ENCODE results near the gene CYSLTR2.

The CYSLTR2 gene

DNA sequence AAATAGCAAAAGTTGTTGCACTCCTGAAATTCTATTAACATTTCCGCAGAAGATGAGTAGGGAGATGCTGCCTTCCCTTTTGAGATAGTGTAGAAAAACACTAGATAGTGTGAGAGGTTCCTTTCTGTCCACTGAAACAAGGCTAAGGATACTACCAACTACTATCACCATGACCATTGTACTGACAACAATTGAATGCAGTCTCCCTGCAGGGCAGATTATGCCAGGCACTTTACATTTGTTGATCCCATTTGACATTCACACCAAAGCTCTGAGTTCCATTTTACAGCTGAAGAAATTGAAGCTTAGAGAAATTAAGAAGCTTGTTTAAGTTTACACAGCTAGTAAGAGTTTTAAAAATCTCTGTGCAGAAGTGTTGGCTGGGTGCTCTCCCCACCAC, 55.0 kb downstream of the CYSLTR2 start:
- DNase-seq: no peak

DNA sequence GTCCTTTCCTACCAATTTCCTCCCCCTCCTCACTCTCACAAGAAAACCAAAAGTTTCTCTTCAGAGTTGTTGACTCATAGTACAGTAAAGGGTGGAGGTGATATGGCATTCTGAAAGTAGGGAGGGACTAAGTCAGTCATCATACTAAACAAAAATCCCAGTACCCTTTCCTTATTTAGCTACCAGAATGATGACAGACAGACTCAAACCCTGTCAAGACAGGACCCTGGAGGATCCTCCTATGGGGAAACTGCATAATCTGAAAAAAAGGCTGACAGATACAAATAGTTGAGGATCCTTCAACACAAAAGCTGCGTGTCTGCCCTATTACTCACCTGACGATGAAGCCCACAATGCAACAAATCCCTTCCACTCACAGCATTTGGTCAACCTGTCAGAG, 55.5 kb downstream of the CYSLTR2 start:
- no peak for DNase-seq

DNA sequence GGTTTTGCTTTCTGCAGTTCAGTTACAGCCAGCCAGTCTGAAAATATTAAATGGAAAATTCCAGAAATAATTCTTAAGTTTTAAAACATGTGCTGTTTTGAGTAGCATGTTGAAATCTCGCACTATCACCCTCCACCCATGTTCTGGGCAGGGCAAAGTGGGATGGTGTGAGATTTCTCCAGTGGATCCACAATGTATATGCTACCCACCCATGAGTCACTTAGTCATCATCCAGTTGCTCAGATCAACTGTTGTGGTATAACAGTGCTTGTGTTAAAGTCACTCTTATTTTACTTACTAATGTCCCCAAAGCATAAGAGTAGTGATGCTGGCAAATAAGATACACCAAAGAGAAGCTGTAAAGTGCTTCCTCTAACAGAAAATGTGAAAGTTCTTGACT, 56.4 kb downstream of the CYSLTR2 start:
- no peak for DNase-seq

DNA sequence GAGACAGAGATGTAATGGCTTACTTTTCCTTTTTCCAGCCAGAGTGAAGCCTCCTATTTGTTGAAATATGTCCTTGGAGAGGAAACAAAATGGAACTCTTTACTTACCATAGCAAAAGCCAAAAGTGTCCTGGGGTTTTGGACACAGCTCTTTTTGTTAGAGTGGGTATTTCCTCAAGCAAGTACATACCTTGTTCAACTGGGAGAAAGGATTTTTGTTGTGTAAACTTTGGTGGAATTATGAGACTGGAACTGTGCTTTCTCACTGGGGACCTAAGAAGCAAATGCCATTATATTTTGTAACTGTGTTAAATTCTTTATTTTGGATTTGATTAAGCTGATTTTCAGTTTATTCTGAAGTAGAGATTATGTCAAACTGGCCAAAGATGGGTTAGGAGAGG, 58.4 kb downstream of the CYSLTR2 start:
- no peak for DNase-seq

DNA sequence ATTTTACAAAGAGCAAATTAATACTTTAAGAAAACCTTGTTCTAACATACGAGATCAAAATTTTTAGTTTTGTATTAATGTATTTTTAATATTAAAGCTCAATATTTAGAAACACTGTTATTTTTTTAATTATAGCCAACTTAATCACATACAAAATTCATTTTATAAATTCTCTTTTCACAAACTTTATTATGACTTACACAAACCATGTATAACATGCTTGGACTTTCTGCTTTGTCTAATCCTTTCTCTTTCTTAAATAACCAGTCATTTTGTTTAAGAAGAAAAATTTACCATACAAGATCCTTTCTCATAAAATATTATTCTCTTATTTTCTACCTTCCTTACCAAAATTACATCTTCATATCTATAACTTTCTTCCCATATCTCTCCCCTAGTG, 62.2 kb downstream of the CYSLTR2 start:
- no peak for DNase-seq

DNA sequence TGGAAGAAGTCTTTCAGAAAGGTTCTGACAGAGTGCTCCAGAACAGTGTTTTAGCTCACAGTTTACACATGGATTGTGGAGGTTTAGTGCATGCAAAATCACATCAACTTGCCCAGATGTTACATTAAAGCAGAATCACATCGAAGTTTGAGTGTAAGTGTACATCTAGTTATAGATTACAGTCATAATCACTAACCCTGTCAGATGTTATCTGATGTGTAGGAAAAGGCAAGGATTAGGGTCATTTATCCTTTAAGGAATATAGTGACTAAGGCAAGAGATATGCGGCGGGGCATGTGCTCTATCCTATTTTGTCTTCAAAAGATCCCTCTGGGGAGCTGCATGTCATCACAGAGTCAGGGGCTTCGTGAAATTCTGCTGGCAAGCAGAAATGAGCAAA, 66.9 kb downstream of the CYSLTR2 start:
- no peak for DNase-seq

DNA sequence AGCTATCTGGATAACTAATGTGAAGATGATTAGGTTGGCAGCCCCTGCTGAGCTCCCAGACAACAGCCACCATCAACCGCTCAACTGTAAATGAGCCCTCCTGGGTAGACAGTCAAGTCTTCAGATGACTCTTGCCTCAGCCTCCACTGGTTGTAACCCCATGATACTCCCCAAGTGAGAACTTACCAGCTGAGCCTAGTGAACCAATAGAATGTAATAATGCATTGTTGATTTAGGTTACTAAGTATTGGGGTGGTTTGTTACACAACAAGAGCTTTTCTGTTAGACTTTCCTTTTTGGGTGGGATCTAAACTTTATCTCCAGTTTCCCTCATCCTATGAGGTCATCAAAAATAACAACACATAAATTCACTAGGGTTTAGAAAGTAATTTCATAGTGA, 69.4 kb downstream of the CYSLTR2 start:
- DNase-seq: no peak

DNA sequence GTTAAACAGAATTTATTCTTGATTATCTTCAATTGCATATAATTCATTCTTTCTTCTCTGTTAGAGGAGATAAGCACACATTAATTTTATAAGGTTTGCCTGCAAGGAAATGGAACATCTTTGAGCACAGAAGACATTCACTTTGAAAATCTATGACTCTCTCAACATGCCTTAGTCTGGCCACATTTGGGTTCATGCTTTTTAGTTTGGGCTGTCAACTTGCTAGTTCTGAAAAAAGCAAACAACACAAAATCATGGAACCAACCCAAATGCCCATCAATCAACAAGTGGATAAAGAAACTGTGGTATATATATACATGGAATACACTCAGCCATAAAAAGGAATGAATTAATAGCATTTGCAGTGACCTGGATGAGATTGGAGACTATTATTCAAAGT, 71.5 kb downstream of the CYSLTR2 start:
- DNase-seq: no peak

DNA sequence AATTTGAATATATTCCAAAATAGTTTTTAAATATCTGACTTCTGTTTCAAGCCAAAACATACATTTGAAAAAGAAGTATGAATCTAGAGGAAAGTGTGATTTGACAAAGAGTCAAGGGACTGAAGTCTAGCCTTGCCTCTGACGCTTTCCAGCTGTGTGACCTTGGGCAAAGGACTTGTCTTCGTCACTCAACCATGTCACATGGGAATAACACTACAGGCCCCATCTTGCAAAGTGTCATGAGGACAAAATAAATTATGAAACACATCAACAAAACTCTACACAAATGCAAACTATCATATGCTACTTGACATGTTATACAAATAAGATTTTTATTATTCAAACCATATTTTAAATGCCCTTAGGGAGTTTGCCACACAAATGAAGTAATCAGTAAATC, 73.0 kb downstream of the CYSLTR2 start:
- DNase-seq: no peak

DNA sequence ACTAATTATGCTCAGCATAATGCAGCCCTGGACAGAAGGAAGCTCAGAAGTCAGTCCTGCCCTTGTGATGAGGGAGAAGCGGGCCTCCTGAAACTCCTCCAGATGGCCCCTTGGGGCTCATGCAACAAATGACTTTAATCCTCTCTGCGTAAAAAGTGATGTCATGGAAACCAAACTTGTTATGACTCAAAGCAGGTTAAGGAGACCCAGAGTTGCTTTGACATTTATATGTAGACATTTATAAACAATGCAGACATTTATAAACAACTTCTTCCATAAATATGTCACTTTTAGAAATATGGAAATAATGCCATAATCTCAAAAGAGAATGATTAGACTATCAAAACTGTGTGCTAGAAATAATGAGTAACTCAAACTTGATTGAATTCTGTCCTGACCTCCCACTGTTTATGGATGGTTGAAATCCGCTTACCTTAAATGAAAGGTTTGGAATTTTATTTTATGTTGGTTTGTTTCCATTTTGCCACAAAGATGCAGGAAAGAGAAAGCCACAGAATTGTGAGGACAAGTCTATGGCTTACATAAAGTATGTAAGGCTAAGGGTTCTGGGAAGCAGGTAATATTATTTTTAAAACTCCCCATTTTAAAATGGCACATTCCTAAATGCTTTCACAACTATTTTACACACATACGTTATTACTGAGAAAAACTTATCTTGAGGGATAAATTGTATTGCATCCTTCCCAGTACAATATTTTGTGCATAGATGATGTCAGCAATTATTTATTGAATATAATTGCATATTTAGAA, 73.7 kb downstream of the CYSLTR2 start:
- DNase-seq: no peak

DNA sequence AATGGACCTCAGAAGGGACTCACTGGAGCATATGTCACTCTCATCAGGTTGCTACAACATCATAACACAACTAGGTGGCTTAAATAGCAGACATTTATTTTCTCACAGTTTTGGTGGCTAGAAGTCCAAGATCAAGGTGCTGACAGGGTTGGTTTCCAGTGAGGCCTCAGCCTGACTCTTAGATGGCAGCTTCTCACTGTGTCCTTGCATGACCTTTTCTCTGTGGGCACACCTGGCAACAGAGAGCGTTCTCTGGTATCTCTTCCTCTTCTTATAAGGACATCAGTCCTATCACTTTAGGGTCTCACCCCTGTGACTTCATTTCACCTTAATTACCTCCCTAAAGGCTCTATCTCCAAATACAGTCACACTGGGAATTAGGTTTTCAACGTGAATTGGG, 74.5 kb downstream of the CYSLTR2 start:
- no peak for DNase-seq

DNA sequence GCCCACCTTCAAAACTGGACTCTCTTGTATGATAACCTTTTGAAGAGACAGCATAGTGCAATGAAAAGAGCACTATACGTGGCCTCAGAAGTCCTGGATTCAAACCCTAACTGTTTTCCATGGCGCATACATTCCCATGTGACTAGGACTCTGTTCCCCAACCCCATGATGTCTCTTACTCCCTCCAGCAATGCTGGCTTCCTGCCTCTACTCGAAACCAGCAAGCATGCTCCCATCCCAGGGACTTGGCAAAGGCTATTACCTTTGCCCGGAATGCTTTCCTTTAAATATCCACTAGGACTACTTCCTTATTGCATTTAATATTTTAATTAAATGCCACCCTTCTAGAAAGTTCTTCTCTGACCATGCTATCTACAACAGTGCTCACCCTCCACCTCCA, 75.1 kb downstream of the CYSLTR2 start:
- DNase-seq: no peak

DNA sequence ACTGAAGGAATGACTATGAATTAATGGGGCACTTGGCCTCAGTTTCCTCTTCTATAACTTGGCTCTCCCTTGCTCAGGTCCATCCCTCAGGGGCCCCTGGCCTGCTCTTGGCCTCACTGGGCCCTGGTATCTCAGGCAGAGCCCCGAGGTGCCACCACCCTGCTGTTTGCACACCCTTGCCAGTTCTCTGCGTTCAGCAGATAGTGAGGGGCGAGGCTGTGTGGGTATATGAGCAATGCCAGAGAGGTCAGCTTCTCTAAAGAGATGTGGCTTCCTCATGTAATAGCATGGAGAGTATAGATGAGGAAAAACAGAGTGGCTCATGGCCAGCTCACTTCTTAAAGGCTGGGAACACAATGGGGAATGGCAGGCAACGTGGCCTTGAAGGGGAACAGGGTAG, 76.1 kb downstream of the CYSLTR2 start:
- DNase-seq: no peak

DNA sequence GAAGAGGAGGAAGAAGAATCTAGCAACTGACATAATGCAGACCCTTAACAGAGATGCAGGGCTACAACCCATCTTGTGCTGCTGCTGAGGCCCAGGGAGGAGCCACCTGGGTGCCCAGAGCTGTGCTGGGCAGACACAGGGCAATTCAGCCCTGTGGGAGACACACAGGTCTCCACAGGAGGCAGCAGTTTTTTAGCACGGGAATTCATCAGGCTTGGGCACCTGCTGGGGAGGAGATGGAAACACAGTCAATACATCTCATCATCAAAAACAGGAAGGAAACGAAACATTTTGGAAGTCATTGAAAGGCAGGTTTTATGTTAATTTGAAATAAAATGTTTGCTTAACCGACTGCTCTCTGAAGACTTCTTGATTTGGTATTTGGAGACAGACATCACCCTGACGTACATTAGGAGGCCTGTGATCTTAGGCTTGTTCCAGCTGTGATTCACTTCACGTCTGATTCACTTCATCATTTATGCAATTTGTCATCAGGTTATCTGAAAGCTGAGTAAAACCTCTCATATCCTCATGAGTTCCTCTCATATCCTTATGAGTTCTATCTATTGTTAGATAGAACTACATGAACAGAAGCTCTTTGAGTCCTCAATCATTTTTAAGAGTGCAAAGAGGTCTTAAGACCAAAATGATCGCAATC, 77.4 kb downstream of the CYSLTR2 start:
- DNase-seq: no peak

DNA sequence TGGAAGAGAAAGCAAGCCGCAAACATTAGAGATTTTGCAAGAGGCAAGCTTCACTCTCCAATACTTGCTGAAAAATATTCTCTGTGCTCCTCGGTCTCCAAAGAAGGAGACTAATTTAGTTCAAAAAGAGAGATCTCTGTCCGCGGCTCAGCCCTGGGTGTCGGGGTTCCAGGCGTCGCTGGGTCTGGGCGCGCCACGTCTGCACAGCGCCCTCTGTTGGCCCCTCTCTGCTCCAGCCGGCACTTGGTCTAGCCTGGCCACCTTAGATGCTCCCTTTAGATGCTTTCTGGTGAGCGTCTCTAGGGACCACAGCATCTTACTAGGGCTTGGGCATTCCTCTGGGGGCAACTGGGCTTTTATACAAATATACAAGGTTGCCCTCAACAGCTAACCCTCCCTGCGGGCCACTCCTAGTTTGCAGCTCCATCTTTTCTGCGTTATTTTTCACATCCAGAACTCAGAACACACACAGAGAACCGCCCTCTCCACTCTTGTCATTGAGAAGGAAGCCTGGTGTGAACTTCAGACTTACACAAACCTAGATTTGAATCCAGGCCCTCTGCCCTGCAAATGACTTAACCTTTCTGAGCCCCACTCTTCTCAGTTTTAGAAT, 78.3 kb downstream of the CYSLTR2 start:
- DNase-seq: peak; percentile 61

DNA sequence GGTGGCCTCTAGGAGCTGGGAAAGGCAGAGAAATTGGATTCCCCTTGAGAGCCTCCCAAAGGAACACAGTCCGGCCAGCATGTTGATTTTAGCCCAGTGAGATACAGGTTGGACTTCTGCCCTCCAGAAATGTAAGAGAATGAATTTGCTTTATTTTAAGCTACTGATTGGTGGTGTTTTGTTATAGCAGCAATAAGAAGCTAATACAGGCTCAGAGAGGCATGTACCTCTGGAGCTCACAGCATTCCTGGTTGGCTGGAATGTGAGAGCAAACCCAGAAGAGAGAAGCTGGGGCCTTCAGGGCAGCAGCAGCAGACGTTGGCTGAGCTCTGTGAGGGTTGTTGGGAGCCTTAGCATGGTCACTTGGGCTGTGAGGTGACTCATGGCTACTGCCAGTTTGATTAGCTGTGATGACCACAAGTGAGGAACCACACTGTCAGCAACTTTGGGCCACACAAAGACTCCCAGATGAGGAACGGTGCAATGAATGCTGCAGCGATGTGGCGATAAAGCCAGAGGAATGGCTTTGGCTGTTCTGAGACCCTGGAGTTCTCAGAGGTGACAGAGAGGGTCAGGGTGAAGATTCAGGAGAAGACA, 80.1 kb downstream of the CYSLTR2 start:
- DNase-seq: no peak

DNA sequence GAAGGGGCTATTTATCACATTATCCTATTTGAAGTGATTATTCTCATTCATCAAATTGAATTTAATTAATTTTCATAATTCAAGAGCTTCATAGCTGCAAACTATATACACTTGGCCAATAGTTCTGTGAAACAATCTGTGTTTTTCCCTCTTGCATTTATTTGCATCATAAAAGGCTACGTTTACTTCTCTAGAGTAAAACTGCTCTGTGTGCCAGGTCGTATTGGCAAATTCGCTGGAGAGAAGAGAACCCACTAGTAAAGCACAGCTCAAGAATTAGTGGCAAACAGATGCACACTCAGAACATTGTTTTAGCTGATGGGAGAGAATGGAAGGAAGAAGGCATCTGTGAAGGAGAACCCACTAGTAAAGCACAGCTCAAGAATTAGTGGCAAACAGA, 81.8 kb downstream of the CYSLTR2 start:
- no peak for DNase-seq

DNA sequence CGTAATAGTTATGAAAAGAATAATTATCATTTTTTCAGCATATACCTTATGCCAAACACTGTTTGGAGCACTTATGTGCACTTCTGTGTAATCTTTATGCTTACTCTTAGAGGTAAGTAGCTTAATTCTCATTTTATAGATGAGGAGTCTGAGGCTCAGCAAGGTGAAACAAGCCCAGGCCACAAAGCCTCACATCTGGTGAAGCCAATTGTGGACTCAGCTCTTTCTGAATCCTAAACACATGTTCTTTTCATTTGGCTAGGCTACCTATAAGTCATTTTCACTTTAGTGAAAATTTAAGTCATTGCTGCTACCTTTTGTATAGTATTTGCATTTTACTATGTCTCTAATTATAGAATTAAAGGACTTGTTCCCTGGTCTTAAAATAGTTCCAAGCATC, 84.0 kb downstream of the CYSLTR2 start:
- no peak for DNase-seq

DNA sequence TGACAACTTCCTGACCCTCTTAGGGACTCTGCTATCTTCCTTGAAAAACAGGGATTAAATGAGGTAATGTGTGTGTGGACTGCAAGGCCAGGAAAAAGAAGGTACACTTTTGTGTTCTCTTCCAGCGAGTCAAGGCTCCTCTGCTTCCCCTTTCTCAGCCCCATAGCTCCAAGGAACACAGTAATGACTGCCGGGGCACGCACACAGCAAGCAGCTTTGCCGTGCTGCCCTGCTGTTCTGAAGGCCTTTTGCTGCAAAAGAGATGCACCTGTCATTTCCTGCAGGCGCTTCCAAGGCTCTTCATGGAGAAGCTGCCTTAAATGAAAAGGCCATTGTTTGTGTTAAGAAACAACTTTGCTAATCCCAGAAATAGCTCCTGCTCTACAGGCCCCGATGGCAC, 84.6 kb downstream of the CYSLTR2 start:
- no peak for DNase-seq

DNA sequence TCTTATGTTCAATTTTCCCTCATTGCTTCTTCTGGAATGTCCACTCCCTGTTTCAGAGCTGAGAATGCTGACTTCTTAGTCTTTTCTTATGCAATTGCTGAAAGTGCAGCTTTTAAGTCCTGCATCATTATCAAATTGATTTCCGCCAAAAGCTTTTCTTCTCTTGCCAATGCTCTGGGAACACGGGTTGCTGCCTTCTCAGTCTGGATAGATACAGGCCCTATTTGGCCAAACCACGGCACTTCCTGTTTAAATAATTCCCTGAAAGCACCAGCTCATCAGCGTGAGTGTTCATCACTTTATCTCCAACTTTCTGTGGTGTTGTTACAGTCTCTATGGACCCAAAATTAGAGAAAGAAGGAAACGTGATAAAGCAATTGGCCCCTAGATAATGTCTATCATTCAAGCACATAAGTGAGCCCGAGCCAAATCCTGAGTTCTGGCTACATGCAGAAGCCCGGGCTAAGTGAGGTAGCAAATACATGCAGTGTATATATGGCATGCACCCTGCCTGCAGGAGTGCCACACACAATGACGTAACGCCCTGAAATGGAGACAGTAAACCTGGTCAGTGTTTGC, 85.7 kb downstream of the CYSLTR2 start:
- no peak for DNase-seq

DNA sequence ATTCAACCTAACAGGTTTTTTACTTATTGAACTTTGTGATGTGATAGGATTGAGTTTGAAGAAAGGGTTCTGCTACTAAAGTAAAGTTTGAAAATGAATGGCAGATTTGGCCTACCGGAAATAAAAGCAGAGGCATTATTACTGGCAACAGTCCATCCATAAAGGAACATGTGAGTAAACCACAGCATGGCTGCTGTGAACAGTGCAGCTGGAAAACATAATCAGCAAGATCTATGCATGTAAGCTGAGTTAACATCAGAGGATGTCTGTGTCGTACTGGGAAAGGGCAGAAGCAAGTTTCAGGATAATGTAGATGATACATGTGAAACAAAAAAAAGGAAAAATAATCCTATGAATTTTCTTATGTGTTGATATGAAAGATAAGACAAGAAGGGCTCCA, 87.6 kb downstream of the CYSLTR2 start:
- DNase-seq: no peak

DNA sequence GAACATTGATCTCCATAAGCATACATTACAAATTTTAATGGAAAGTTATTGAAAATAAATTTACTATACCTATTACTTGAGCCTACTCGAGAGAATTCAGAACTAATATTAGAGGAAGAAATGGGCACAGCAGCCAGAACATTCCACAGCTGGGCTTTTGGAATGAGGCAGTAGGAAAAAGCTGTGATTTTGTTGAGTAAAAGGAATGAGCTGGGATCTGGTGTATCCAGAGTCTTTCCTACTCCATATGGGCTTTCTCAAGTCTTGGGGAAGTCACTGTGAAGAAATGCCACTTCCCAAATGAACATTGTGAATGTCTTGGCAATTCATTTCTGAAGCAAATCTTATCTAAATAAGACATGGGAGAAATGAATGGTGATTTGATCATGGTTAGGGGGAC, 93.1 kb downstream of the CYSLTR2 start:
- no peak for DNase-seq

DNA sequence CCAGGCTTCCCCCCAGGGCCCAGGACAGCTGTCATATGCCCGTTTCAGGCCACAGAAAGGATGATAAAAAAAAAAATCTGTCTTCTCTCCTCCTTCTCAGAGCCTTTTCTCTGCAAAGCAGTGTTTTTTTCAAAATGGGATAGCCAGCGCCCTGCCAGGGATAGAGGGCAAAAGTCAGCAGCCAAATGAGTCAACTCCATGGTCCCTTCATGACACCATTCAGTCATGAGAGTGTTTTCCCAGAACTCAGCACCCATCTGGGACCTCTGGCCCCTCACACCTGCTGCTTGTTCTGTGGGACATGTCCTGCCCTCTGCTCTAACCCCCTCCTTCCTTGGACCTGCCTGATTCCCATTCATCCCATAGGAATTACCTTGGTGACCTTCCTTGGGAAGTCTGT, 95.0 kb downstream of the CYSLTR2 start:
- DNase-seq: no peak

DNA sequence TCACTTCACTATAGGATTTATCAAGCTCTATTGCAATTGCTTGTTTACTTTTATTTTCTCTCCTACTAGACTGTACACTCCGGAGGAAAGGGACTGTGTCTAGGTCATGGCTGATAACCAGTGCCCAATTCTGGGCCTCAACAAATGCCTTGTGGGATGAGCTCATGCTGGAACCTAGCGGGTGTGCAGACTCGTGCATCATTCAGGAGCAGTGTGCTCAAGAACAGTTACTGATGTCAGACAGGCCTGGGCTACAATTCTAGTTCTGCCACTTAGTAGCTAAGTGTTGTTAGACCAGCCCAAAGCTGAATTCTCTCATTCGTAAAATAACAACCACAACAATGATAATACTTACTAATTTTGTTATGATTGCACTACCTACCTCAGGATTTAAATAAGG, 95.4 kb downstream of the CYSLTR2 start:
- no peak for DNase-seq

All from activated naive CD4-positive, alpha-beta T cell treated with anti-CD3 and anti-CD28 coated beads, Interleukin-2, amount 50 U/mL, for 16 hours (primary cell).